ENCODE data around the gene PLXNA4. TPM values are rescaled to one million over a fixed set of nuclear protein-coding genes. Genes with fewer than 3 reads are reported as not detected.

PLXNA4 gene
- total and polyA plus RNA-seq, 4 donors = 0.04 to 1.1 (median 0.41) TPM

DNA sequence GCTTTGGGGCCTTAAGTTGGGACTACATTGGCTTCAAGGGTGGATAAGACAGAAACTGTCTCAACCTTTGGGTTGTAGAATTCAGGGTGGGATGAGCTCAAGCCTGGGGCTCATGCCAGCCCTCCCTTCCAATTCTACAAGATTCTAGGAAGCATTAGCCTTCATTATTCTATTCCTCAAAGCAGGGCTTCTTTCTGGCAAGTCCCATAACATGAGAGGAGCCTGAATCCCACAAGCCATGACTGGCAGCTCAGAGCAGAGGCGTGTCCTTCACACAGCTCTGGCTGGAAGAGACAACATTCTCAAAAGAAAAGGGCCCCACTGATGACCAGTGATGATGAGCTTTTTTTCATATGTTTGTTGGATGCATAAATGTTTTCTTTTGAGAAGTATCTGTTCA lies 187.6 kb downstream of the PLXNA4 start (continued):
- TF ChIP-seq EGR1 (IDR thresholded peaks at IDR 0.05; ENCODE audit: low read depth in 2 of 2) (no peak), GABPA (IDR thresholded peaks at IDR 0.05 in 1 of 2, conservative IDR thresholded peaks at IDR 0.05 in 1 of 2) (no peak)

- Histone ChIP-seq H3K27me3 (ENCODE audit: control insufficient read depth in 4 of 4, insufficient read depth in 4 of 4, low read length in 3 of 4) (no peaks in the 10 kb centered on the region), H3K9me3 (ENCODE audit: control insufficient read depth in 4 of 4, low read length in 3 of 4) (no peaks in the 10 kb centered on the region), H3K4me1 (ENCODE audit: control insufficient read depth in 4 of 4, insufficient read depth in 4 of 4, low read length in 3 of 4) (peaks cover 0 to 20% (median 14%) of the 10 kb centered on the region in 4 donors), H3K36me3 (ENCODE audit: control insufficient read depth in 4 of 4, insufficient read depth in 3 of 4, low read depth in 1 of 4, low read length in 3 of 4) (no peaks in the 10 kb centered on the region), H3K9ac (ENCODE audit: low read depth in 1 of 2, low read length in 2 of 2) (no peak overlapping the region), H3K4me3 (ENCODE audit: low read depth in 1 of 3, low read length in 3 of 3) (no peak overlapping the region), H3K27ac (ENCODE audit: low read depth in 1 of 2, low read length in 2 of 2) (no peak overlapping the region)
- 86% methylated on average over 6 of the region's 6 CpGs for WGBS
- DNase-seq (ENCODE audit: low spot score) = no peak
- TF ChIP-seq, protein P1, sequence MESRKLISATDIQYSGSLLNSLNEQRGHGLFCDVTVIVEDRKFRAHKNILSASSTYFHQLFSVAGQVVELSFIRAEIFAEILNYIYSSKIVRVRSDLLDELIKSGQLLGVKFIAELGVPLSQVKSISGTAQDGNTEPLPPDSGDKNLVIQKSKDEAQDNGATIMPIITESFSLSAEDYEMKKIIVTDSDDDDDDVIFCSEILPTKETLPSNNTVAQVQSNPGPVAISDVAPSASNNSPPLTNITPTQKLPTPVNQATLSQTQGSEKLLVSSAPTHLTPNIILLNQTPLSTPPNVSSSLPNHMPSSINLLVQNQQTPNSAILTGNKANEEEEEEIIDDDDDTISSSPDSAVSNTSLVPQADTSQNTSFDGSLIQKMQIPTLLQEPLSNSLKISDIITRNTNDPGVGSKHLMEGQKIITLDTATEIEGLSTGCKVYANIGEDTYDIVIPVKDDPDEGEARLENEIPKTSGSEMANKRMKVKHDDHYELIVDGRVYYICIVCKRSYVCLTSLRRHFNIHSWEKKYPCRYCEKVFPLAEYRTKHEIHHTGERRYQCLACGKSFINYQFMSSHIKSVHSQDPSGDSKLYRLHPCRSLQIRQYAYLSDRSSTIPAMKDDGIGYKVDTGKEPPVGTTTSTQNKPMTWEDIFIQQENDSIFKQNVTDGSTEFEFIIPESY (IDR thresholded peaks at IDR 0.05) = no peak
- TF ChIP-seq NR2F2 (IDR thresholded peaks at IDR 0.05) (no peak), SP1 (IDR thresholded peaks at IDR 0.05) (no peak), JUND (IDR thresholded peaks at IDR 0.05) (no peak), TAF1 (conservative IDR thresholded peaks at IDR 0.05) (no peak), RAD21 (IDR thresholded peaks at IDR 0.05) (no peak), CTCF (IDR thresholded peaks at IDR 0.05; ENCODE audit: low read depth, low read length, missing input control) (no peak)
Measured at GRCh38 chr7:132387596-132387995, 188.7 kb downstream of the PLXNA4 start.

DNA sequence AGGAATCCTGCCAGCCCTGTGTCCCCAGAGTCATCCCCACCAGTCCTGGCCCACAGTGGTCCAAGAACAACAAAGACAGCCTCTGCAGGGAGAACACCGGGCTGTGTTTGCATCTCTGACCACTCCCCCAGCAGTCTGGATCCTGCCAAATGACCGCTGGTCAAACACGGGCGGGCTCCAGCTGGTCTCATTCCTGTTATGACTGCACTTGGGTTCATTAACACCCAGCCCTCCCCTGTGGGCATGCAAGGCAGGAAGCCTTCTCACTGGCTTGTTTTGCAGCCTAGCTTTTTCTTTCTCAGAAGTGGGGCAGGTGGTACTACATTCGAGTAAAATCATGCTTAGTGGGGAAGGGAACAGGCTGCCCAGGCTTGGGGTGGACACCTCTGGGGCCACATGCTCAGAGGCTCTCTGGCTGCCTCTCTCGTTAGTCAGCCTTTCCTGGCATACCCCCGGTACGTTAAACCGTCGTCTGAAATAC lies 190.0 kb downstream of the PLXNA4 start:
- H3K36me3 ChIP-seq (ENCODE audit: control insufficient read depth in 4 of 4, insufficient read depth in 3 of 4, low read depth in 1 of 4, low read length in 3 of 4) = no peaks in the 10 kb centered on the region
- DNase-seq (ENCODE audit: low spot score) = peak; percentile 43
- TF ChIP-seq, protein P2, sequence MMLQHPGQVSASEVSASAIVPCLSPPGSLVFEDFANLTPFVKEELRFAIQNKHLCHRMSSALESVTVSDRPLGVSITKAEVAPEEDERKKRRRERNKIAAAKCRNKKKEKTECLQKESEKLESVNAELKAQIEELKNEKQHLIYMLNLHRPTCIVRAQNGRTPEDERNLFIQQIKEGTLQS (IDR thresholded peaks at IDR 0.05) = no peak
- TF ChIP-seq FOXA2 (IDR thresholded peaks at IDR 0.05) (peak; percentile 20), YY1 (IDR thresholded peaks at IDR 0.05) (peak; percentile 40), CTCF (IDR thresholded peaks at IDR 0.05; ENCODE audit: low read depth, low read length, missing input control) (no peak), JUND (IDR thresholded peaks at IDR 0.05) (peak in 1 of 2 donors; percentile 16), REST (IDR thresholded peaks at IDR 0.05) (no peak), FOXA1 (IDR thresholded peaks at IDR 0.05) (no peak), RXRA (IDR thresholded peaks at IDR 0.05) (peak; percentile 58 to 90), EGR1 (IDR thresholded peaks at IDR 0.05; ENCODE audit: low read depth in 2 of 2) (no peak), GABPA (IDR thresholded peaks at IDR 0.05 in 1 of 2, conservative IDR thresholded peaks at IDR 0.05 in 1 of 2) (no peak), TAF1 (conservative IDR thresholded peaks at IDR 0.05) (no peak), HNF4A (conservative IDR thresholded peaks at IDR 0.05) (peak in 1 of 2 donors; percentile 67), SP1 (IDR thresholded peaks at IDR 0.05) (peak; percentile 13), NR2F2 (IDR thresholded peaks at IDR 0.05) (no peak), RAD21 (IDR thresholded peaks at IDR 0.05) (peak in 1 of 2 donors; percentile 19), MAX (IDR thresholded peaks at IDR 0.05) (peak; percentile 44)
- TF ChIP-seq, protein P1 (IDR thresholded peaks at IDR 0.05) = peak; percentile 30

More for the DNA sequence above, 190.0 kb downstream of the PLXNA4 start:
- 23% methylated on average over 10 of the region's 10 CpGs for WGBS
- Histone ChIP-seq H3K9me3 (ENCODE audit: control insufficient read depth in 4 of 4, low read length in 3 of 4) (no peaks in the 10 kb centered on the region), H3K9ac (ENCODE audit: low read depth in 1 of 2, low read length in 2 of 2) (no peak overlapping the region), H3K4me3 (ENCODE audit: low read depth in 1 of 3, low read length in 3 of 3) (no peak overlapping the region), H3K27ac (ENCODE audit: low read depth in 1 of 2, low read length in 2 of 2) (peak overlapping the region in 1 of 2 donors; percentile 68), H3K27me3 (ENCODE audit: control insufficient read depth in 4 of 4, insufficient read depth in 4 of 4, low read length in 3 of 4) (no peaks in the 10 kb centered on the region), H3K4me1 (ENCODE audit: control insufficient read depth in 4 of 4, insufficient read depth in 4 of 4, low read length in 3 of 4) (peaks cover 0 to 33% (median 27%) of the 10 kb centered on the region in 4 donors)
